Memory B cell (primary cell): ENCODE measurements around the gene IL1F10.

Experiments
- ATAC-seq: fragments of 150-1000 bp; cut with Tn5 transposase; 2 replicates; pipeline ENCODE4 v1.10.0; 2021; ENCODE audit warnings: low read depth, mild to moderate bottlenecking, moderate library complexity
- DNase-seq, 2 donors: peaks; one replicate each; pipeline ENCODE4 v3.0.0; 2022; ENCODE audit warnings: low spot score in 2 of 2
- H3K27ac Mint-ChIP-seq: one replicate; pipeline ENCODE4 v1.8.0; 2022; ENCODE audit warnings: mild to moderate bottlenecking, moderate library complexity, mixed read lengths
- H3K27me3 Mint-ChIP-seq: one replicate; pipeline ENCODE4 v1.8.0; 2022; ENCODE audit warnings: mixed read lengths
- H3K36me3 Mint-ChIP-seq: one replicate; pipeline ENCODE4 v1.8.0; 2022; ENCODE audit warnings: mild to moderate bottlenecking, mixed read lengths
- H3K4me1 Mint-ChIP-seq: one replicate; pipeline ENCODE4 v1.8.0; 2022; ENCODE audit warnings: mixed read lengths
- H3K4me3 Mint-ChIP-seq: one replicate; pipeline ENCODE4 v1.8.0; 2022; ENCODE audit warnings: mild to moderate bottlenecking, moderate library complexity, mixed read lengths
- H3K9me3 Mint-ChIP-seq: one replicate; pipeline ENCODE4 v1.8.0; 2022; ENCODE audit warnings: mixed read lengths

The IL1F10 gene

GRCh38 chr2:113098041-113098440, 30.3 kb downstream of the IL1F10 start:
- ATAC-seq (peak; percentile 88), DNase-seq (peak in 1 of 2 donors; percentile 9)
- peak overlapping the region; percentile 62 for H3K4me3 Mint-ChIP-seq
- H3K36me3 Mint-ChIP-seq = peaks cover 4% of the 10 kb centered on the region
- peaks cover 10% of the 10 kb centered on the region for H3K4me1 Mint-ChIP-seq
- peaks cover 6% of the 10 kb centered on the region for H3K27me3 Mint-ChIP-seq
- H3K27ac Mint-ChIP-seq = peak overlapping the region; percentile 2
- H3K9me3 Mint-ChIP-seq = peaks cover 8% of the 10 kb centered on the region

DNA sequence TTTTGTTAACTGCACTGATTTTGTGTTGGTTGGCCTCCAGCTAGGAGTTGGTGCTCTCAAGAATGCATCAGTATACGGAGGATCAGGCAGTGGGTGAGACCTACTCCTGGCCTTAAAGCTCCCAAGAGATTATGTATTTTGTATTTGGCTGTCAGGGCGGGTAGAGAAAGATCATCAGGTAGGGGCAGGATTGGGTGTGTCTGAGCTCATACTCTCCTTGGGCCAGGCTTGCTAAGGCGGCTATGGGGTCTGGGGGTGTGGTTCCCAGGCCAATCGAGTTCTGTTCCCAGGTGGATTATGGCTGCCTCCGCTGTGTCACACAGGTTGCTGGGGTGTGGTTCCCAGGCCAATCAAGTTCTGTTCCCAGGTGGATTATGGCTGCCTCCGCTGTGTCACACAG, 30.8 kb downstream of the IL1F10 start:
- ATAC-seq (no peak), DNase-seq (no peak)
- H3K36me3 Mint-ChIP-seq = peaks cover 4% of the 10 kb centered on the region
- peaks cover 10% of the 10 kb centered on the region for H3K4me1 Mint-ChIP-seq
- H3K27me3 Mint-ChIP-seq = peaks cover 6% of the 10 kb centered on the region
- H3K4me3 Mint-ChIP-seq = peak overlapping the region; percentile 62
- H3K27ac Mint-ChIP-seq = no peak overlapping the region
- H3K9me3 Mint-ChIP-seq = peaks cover 8% of the 10 kb centered on the region

- Mint-ChIP-seq H3K27ac (no peak overlapping the region), H3K27me3 (peaks cover 4% of the 10 kb centered on the region), H3K4me3 (no peak overlapping the region), H3K9me3 (peaks cover 5% of the 10 kb centered on the region), H3K4me1 (peaks cover 10% of the 10 kb centered on the region), H3K36me3 (peaks cover 2% of the 10 kb centered on the region)
- ATAC-seq (no peak), DNase-seq (no peak)
Observed at GRCh38 chr2:113102133-113102532, 34.4 kb downstream of the IL1F10 start.

- peaks cover 5% of the 10 kb centered on the region for H3K9me3 Mint-ChIP-seq
- ATAC-seq (no peak), DNase-seq (no peak)
- no peak overlapping the region for H3K4me3 Mint-ChIP-seq
- H3K27me3 Mint-ChIP-seq = peaks cover 4% of the 10 kb centered on the region
- H3K4me1 Mint-ChIP-seq = peaks cover 2% of the 10 kb centered on the region
- H3K27ac Mint-ChIP-seq = no peak overlapping the region
- peaks cover 2% of the 10 kb centered on the region for H3K36me3 Mint-ChIP-seq
Observed at GRCh38 chr2:113103277-113103676, 35.5 kb downstream of the IL1F10 start.

GRCh38 chr2:113104054-113104611, 36.4 kb downstream of the IL1F10 start:
- peaks cover 8% of the 10 kb centered on the region for H3K27me3 Mint-ChIP-seq
- H3K4me3 Mint-ChIP-seq = no peak overlapping the region
- H3K9me3 Mint-ChIP-seq = peaks cover 5% of the 10 kb centered on the region
- ATAC-seq (no peak), DNase-seq (no peak)
- H3K27ac Mint-ChIP-seq = no peak overlapping the region
- H3K4me1 Mint-ChIP-seq = no peaks in the 10 kb centered on the region
- peaks cover 2% of the 10 kb centered on the region for H3K36me3 Mint-ChIP-seq

GRCh38 chr2:113105047-113105785, 37.4 kb downstream of the IL1F10 start:
- Mint-ChIP-seq H3K27me3 (peaks cover 8% of the 10 kb centered on the region), H3K4me1 (no peaks in the 10 kb centered on the region), H3K27ac (no peak overlapping the region), H3K4me3 (no peak overlapping the region), H3K36me3 (peaks cover 2% of the 10 kb centered on the region), H3K9me3 (peaks cover 5% of the 10 kb centered on the region)
- ATAC-seq (no peak), DNase-seq (no peak)

GRCh38 chr2:113111121-113111520, 43.4 kb downstream of the IL1F10 start:
- H3K27ac Mint-ChIP-seq = no peak overlapping the region
- H3K27me3 Mint-ChIP-seq = peaks cover 7% of the 10 kb centered on the region
- H3K36me3 Mint-ChIP-seq = no peaks in the 10 kb centered on the region
- peaks cover 3% of the 10 kb centered on the region for H3K4me1 Mint-ChIP-seq
- no peak for ATAC-seq
- no peak for DNase-seq
- no peaks in the 10 kb centered on the region for H3K9me3 Mint-ChIP-seq
- no peak overlapping the region for H3K4me3 Mint-ChIP-seq

GRCh38 chr2:113111823-113112287, 44.1 kb downstream of the IL1F10 start:
- peaks cover 5% of the 10 kb centered on the region for H3K4me1 Mint-ChIP-seq
- H3K9me3 Mint-ChIP-seq = no peaks in the 10 kb centered on the region
- H3K27me3 Mint-ChIP-seq = peaks cover 7% of the 10 kb centered on the region
- H3K36me3 Mint-ChIP-seq = no peaks in the 10 kb centered on the region
- DNase-seq (no peak), ATAC-seq (no peak)
- no peak overlapping the region for H3K27ac Mint-ChIP-seq
- no peak overlapping the region for H3K4me3 Mint-ChIP-seq

- Mint-ChIP-seq H3K36me3 (no peaks in the 10 kb centered on the region), H3K27ac (no peak overlapping the region), H3K9me3 (no peaks in the 10 kb centered on the region), H3K4me1 (peaks cover 5% of the 10 kb centered on the region), H3K4me3 (no peak overlapping the region), H3K27me3 (peaks cover 6% of the 10 kb centered on the region)
- DNase-seq (no peak), ATAC-seq (no peak)
Observed at GRCh38 chr2:113112441-113112840, 44.7 kb downstream of the IL1F10 start.

- Mint-ChIP-seq H3K4me3 (no peak overlapping the region), H3K27ac (no peak overlapping the region)
- no peak for ATAC-seq
Observed at GRCh38 chr2:113112871-113113270, 45.1 kb downstream of the IL1F10 start.

GRCh38 chr2:113113807-113114206, 46.0 kb downstream of the IL1F10 start:
- no peak overlapping the region for H3K4me3 Mint-ChIP-seq
- no peaks in the 10 kb centered on the region for H3K36me3 Mint-ChIP-seq
- no peak for ATAC-seq
- no peak overlapping the region for H3K27ac Mint-ChIP-seq
- H3K9me3 Mint-ChIP-seq = no peaks in the 10 kb centered on the region
- DNase-seq = no peak
- peaks cover 1% of the 10 kb centered on the region for H3K27me3 Mint-ChIP-seq
- H3K4me1 Mint-ChIP-seq = peaks cover 5% of the 10 kb centered on the region

More at GRCh38 chr2:113112871-113113270, 45.1 kb downstream of the IL1F10 start:
- no peaks in the 10 kb centered on the region for H3K9me3 Mint-ChIP-seq
- peaks cover 6% of the 10 kb centered on the region for H3K27me3 Mint-ChIP-seq
- DNase-seq = no peak
- no peaks in the 10 kb centered on the region for H3K36me3 Mint-ChIP-seq
- H3K4me1 Mint-ChIP-seq = peaks cover 5% of the 10 kb centered on the region

DNA sequence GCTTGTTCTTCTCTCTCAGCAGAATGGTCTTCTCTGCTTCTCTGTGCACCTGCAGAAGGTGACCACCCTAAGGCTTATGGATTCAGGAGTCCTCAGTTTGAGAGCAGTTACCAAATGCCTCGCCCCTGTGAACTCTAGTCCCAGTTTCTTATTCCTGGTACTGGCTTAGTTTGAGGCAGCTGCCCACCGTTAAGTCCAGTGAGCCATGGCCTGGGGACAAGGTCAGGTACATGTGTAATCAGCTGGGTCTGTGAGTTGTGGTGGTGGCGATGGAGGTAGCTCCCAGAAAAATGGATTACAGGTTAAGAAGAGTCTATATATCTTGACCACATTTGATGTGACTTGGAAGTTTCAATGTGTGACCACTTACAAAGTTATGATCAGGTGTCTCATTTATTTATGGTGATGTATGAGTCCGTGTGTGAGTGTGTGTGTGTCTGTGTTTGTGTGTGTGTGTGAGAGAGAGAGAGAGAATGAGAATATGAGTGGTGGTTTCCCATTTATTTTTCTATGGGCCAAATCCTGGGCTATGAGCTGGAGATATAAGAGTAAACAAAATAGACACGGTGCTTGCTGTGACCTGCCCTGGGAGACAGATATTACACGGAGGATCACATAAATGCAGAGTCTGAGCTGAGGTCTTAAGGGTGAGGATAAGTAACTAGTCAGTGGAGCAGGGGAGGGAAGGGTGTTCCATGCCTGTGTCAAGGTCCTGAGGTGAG, 46.6 kb downstream of the IL1F10 start:
- no peak overlapping the region for H3K4me3 Mint-ChIP-seq
- no peak for ATAC-seq
- H3K9me3 Mint-ChIP-seq = no peaks in the 10 kb centered on the region
- H3K4me1 Mint-ChIP-seq = peaks cover 5% of the 10 kb centered on the region
- no peak for DNase-seq
- no peak overlapping the region for H3K27ac Mint-ChIP-seq
- H3K27me3 Mint-ChIP-seq = peaks cover 1% of the 10 kb centered on the region
- no peaks in the 10 kb centered on the region for H3K36me3 Mint-ChIP-seq

DNA sequence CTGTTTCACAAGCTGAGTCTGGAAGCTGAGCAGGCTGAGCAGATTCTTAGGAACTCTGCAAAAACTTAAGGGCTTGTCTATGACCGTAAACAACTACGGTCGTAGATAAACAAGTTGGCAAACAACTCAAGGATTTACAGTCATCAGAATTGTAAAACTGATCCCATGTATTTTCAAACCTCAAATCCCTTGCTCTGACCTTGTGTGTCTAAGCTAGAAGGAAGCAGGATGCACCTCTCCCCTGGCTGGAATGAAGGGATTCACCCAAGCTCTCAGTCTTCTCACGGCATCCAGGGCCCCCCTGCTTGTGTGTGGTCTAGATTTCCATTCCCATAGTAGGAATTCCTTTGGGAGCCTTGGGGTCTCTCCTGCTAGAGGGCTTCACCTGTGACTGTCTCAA, 47.2 kb downstream of the IL1F10 start:
- DNase-seq = no peak
- Mint-ChIP-seq H3K36me3 (no peaks in the 10 kb centered on the region), H3K4me1 (peaks cover 5% of the 10 kb centered on the region), H3K4me3 (no peak overlapping the region), H3K27me3 (peaks cover 1% of the 10 kb centered on the region), H3K27ac (no peak overlapping the region), H3K9me3 (no peaks in the 10 kb centered on the region)
- no peak for ATAC-seq
